Osteoblast (primary cell): ENCODE measurements around the gene RPS6KA5. TPM values are rescaled to one million over a fixed set of nuclear protein-coding genes. Genes with fewer than 3 reads are reported as not detected.

ENCODE experiments used
- DNase-seq: peaks from one replicate; pipeline ENCODE4 v3.0.0; 2011; ENCODE audit warnings: low spot score, mixed read lengths; ENCODE audit not compliant: insufficient read length; ENCODE audit errors: missing footprints
- H2AFZ ChIP-seq: 2 replicates; pipeline ENCODE4 v1.6.0; 2011; ENCODE audit warnings: mild to moderate bottlenecking, low read length
- H3K27ac ChIP-seq: 2 replicates; pipeline ENCODE4 v1.5.1; 2011; ENCODE audit warnings: mild to moderate bottlenecking, low read depth, low read length, moderate library complexity
- H3K27me3 ChIP-seq: 2 replicates; pipeline ENCODE4 v1.6.0; 2012; ENCODE audit warnings: mild to moderate bottlenecking, control low read depth, inconsistent platforms, low read length, moderate library complexity; ENCODE audit not compliant: insufficient read depth
- H3K36me3 ChIP-seq: 2 replicates; pipeline ENCODE4 v1.5.1; 2011; ENCODE audit warnings: mild to moderate bottlenecking, low read length, control low read depth, moderate library complexity; ENCODE audit not compliant: insufficient read depth
- H3K4me1 ChIP-seq: 2 replicates; pipeline ENCODE4 v1.5.1; 2011; ENCODE audit warnings: mild to moderate bottlenecking, low read length, control low read depth, moderate library complexity; ENCODE audit not compliant: insufficient read depth
- H3K4me2 ChIP-seq: 2 replicates; pipeline ENCODE4 v1.6.0; 2011; ENCODE audit warnings: mild to moderate bottlenecking, low read length; ENCODE audit not compliant: insufficient read depth
- H3K4me3 ChIP-seq: fragments of 200-600 bp; sonication (generic); 3 replicates; pipeline ENCODE4 v1.5.1; 2012; ENCODE audit warnings: mild to moderate bottlenecking, low read length, inconsistent platforms; ENCODE audit not compliant: insufficient read depth
- H3K79me2 ChIP-seq: 2 replicates; pipeline ENCODE4 v1.6.0; 2012; ENCODE audit warnings: mild to moderate bottlenecking, low read length, control low read depth, inconsistent platforms; ENCODE audit not compliant: insufficient read depth
- H3K9me3 ChIP-seq: 2 replicates; pipeline ENCODE4 v1.5.1; 2011; ENCODE audit warnings: low read depth, low read length, control low read depth
- H4K20me1 ChIP-seq: 2 replicates; pipeline ENCODE4 v1.6.0; 2012; ENCODE audit warnings: mild to moderate bottlenecking, low read length, control low read depth; ENCODE audit not compliant: insufficient read depth
- total RNA-seq: library from RNA; depleted of rRNA; stranded (reverse); fragments of >200 nt; gene quantifications from 2 replicates; pipeline ENCODE4 v1.2.3, GENCODE V29; 2012
- TF ChIP-seq, protein P1 (sequence below): IDR thresholded peaks from 2 replicates; pipeline ENCODE4 v1.5.1; 2011; ENCODE audit warnings: mild to moderate bottlenecking, low read depth, low read length, moderate library complexity; ENCODE audit errors: extremely low read depth

RPS6KA5 gene
- total RNA-seq, 1 donor: 1.4 TPM

GRCh38 chr14:90836692-90837063, 223.8 kb downstream of the RPS6KA5 start:
- H2AFZ ChIP-seq: no peak overlapping the region
- no peak overlapping the region for H3K27ac ChIP-seq
- no peak for DNase-seq
- H3K4me3 ChIP-seq: no peak overlapping the region
- peaks cover 4% of the 10 kb centered on the region for H3K4me1 ChIP-seq
- no peak overlapping the region for H3K4me2 ChIP-seq
- H3K9me3 ChIP-seq: no peaks in the 10 kb centered on the region
- no peaks in the 10 kb centered on the region for H3K36me3 ChIP-seq
- no peaks in the 10 kb centered on the region for H3K27me3 ChIP-seq
- H3K79me2 ChIP-seq: no peaks in the 10 kb centered on the region
- TF ChIP-seq, protein P1, sequence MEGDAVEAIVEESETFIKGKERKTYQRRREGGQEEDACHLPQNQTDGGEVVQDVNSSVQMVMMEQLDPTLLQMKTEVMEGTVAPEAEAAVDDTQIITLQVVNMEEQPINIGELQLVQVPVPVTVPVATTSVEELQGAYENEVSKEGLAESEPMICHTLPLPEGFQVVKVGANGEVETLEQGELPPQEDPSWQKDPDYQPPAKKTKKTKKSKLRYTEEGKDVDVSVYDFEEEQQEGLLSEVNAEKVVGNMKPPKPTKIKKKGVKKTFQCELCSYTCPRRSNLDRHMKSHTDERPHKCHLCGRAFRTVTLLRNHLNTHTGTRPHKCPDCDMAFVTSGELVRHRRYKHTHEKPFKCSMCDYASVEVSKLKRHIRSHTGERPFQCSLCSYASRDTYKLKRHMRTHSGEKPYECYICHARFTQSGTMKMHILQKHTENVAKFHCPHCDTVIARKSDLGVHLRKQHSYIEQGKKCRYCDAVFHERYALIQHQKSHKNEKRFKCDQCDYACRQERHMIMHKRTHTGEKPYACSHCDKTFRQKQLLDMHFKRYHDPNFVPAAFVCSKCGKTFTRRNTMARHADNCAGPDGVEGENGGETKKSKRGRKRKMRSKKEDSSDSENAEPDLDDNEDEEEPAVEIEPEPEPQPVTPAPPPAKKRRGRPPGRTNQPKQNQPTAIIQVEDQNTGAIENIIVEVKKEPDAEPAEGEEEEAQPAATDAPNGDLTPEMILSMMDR: no peak
- H4K20me1 ChIP-seq: no peaks in the 10 kb centered on the region

GRCh38 chr14:90831821-90832220, 228.6 kb downstream of the RPS6KA5 start:
- DNase-seq: no peak
- H3K9me3 ChIP-seq: no peaks in the 10 kb centered on the region
- no peaks in the 10 kb centered on the region for H4K20me1 ChIP-seq
- H3K4me3 ChIP-seq: no peak overlapping the region
- peaks cover 13% of the 10 kb centered on the region for H3K4me1 ChIP-seq
- H3K27me3 ChIP-seq: no peaks in the 10 kb centered on the region
- no peak overlapping the region for H3K27ac ChIP-seq
- no peak overlapping the region for H3K4me2 ChIP-seq
- TF ChIP-seq, protein P1: no peak
- no peak overlapping the region for H2AFZ ChIP-seq
- no peaks in the 10 kb centered on the region for H3K79me2 ChIP-seq
- H3K36me3 ChIP-seq: no peaks in the 10 kb centered on the region

DNA sequence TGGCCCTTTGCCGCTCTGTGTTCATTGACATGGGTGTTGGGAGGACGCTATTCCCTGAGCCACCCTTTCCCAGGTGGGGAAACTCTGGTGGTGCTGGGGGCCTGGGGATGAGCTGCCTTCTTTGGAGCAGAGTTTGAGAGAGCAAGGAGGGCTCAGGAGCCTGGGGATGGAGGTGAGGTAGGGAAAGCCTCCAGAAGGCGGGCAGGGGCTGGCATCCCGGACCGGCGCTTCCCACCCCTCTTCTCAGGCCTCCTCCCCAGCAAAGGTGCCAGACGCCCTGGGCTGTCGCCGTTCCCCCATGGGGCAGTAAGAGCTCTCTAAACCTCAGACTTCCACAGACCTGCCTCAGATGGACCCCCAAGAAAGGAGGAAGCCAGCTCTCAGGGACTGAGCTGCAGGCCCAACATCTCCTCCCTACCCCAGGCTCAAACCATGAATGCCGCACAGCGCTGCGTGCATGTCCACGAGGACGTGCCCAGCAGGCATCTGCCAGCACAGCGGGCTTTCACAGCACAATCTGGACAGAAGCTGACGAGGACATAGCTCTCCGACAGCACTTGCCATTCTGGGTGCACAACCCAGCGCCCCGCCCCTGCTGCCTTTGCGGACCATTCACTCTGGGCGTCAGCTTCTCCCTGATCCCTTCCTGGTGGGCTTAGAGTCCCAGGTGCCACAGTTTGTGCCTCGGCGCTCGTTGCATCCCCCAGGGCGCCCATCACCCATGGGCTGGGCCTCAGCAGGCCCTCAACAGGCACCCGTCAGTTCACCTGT, 229.3 kb downstream of the RPS6KA5 start:
- Histone ChIP-seq H3K4me3 (no peak overlapping the region), H3K9me3 (no peaks in the 10 kb centered on the region), H3K79me2 (no peaks in the 10 kb centered on the region), H3K36me3 (no peaks in the 10 kb centered on the region), H2AFZ (no peak overlapping the region), H3K27ac (no peak overlapping the region), H4K20me1 (no peaks in the 10 kb centered on the region), H3K4me1 (peaks cover 13% of the 10 kb centered on the region), H3K27me3 (no peaks in the 10 kb centered on the region), H3K4me2 (no peak overlapping the region)
- TF ChIP-seq, protein P1: no peak
- peak; percentile 58 for DNase-seq

DNA sequence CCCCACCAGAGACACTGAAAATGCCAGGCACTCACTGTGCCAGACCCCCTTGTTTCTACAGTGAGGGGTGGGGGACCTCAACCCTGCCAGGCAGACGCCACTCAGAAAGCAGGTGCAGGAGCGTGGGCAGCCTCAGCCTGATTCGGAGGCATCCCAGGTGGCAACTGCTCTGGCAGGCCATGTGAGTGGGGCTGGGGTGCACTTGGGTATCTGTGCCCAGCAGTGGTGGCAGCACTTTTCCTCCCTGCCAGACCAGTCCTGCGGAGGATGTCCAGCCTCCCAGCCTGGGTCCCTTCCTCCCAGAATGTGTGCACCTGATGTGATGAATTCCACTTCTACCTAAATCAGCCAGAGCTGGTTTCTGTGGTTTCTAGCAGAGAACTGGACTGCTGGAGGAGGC, 230.8 kb downstream of the RPS6KA5 start:
- Histone ChIP-seq H3K36me3 (no peaks in the 10 kb centered on the region), H3K4me3 (no peak overlapping the region), H3K79me2 (no peaks in the 10 kb centered on the region), H3K27ac (no peak overlapping the region), H2AFZ (no peak overlapping the region), H4K20me1 (no peaks in the 10 kb centered on the region), H3K27me3 (no peaks in the 10 kb centered on the region), H3K9me3 (no peaks in the 10 kb centered on the region), H3K4me2 (no peak overlapping the region), H3K4me1 (peaks cover 13% of the 10 kb centered on the region)
- DNase-seq: no peak
- TF ChIP-seq, protein P1: no peak
